ENCODE data around the gene N4BP2L1.

N4BP2L1 gene

GRCh38 chr13:32431361-32431760 lies 3.4 kb upstream of the N4BP2L1 start:
- TF ChIP-seq, protein P1, sequence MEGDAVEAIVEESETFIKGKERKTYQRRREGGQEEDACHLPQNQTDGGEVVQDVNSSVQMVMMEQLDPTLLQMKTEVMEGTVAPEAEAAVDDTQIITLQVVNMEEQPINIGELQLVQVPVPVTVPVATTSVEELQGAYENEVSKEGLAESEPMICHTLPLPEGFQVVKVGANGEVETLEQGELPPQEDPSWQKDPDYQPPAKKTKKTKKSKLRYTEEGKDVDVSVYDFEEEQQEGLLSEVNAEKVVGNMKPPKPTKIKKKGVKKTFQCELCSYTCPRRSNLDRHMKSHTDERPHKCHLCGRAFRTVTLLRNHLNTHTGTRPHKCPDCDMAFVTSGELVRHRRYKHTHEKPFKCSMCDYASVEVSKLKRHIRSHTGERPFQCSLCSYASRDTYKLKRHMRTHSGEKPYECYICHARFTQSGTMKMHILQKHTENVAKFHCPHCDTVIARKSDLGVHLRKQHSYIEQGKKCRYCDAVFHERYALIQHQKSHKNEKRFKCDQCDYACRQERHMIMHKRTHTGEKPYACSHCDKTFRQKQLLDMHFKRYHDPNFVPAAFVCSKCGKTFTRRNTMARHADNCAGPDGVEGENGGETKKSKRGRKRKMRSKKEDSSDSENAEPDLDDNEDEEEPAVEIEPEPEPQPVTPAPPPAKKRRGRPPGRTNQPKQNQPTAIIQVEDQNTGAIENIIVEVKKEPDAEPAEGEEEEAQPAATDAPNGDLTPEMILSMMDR (IDR thresholded peaks at IDR 0.05; ENCODE audit: insufficient read depth, missing control alignments): no peak
- DNase-seq (ENCODE audit: insufficient read length, low spot score) (no peak), FAIRE-seq (no peak)

GRCh38 chr13:32430018-32430747 lies 2.3 kb upstream of the N4BP2L1 start:
- TF ChIP-seq, protein P1 (IDR thresholded peaks at IDR 0.05; ENCODE audit: insufficient read depth, missing control alignments): no peak
- DNase-seq (ENCODE audit: insufficient read length, low spot score) (no peak), FAIRE-seq (no peak)

- TF ChIP-seq, protein P1 (IDR thresholded peaks at IDR 0.05; ENCODE audit: insufficient read depth, missing control alignments): no peak
- FAIRE-seq: no peak
- no peak for DNase-seq (ENCODE audit: insufficient read length, low spot score)
These were observed 1.5 kb upstream of the N4BP2L1 start for GRCh38 chr13:32429433-32429909.

GRCh38 chr13:32428581-32429432 lies 877 bp upstream of the N4BP2L1 start:
- FAIRE-seq (no peak), DNase-seq (ENCODE audit: insufficient read length, low spot score) (no peak)
- TF ChIP-seq, protein P1 (IDR thresholded peaks at IDR 0.05; ENCODE audit: insufficient read depth, missing control alignments): no peak

DNA sequence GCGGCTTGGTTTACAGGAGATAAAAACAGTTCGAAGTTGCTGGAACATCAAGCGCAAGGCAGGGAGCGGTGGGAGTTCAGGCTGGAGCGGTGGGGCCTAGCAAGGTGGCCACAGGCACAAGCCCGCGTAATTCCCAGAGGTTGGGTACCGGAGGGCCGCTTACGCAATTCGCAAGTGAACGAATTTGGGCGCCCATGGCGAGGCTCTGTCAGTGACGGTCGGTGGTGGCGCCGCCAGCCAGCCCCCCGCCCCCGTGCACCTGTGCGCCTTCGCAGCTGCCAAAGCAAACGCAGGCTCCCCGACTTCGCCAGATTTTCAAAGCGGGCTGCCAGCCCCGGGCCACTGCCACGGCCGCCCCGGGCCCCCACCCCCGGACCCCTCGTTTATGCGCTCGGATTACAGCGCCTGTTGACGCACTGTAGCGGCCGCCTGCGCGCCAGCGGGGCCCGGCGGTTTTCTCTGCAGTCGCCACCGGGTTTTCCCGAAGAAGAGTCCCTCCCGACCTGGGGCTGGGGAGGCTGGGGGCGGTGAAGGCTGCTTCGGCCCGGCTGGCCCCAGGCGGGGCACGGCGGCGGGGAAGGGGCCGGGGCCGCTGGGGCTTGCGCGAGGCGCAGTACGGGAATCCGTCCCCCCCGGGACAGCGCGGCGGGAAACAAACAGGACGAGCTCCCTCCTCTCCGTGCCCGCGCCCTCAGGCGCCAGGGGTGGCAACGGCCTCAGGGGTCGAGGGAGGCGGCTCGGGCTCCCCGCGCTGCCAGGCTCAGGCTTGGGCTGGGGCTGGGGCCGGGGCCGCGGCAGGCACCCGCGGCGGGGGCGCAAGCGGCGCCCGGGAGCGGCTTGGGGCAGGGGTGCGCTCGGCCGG lies 709 bp downstream of the N4BP2L1 start:
- no peak for DNase-seq (ENCODE audit: insufficient read length, low spot score)
- TF ChIP-seq, protein P1 (IDR thresholded peaks at IDR 0.05; ENCODE audit: insufficient read depth, missing control alignments): no peak
- no peak for FAIRE-seq

DNA sequence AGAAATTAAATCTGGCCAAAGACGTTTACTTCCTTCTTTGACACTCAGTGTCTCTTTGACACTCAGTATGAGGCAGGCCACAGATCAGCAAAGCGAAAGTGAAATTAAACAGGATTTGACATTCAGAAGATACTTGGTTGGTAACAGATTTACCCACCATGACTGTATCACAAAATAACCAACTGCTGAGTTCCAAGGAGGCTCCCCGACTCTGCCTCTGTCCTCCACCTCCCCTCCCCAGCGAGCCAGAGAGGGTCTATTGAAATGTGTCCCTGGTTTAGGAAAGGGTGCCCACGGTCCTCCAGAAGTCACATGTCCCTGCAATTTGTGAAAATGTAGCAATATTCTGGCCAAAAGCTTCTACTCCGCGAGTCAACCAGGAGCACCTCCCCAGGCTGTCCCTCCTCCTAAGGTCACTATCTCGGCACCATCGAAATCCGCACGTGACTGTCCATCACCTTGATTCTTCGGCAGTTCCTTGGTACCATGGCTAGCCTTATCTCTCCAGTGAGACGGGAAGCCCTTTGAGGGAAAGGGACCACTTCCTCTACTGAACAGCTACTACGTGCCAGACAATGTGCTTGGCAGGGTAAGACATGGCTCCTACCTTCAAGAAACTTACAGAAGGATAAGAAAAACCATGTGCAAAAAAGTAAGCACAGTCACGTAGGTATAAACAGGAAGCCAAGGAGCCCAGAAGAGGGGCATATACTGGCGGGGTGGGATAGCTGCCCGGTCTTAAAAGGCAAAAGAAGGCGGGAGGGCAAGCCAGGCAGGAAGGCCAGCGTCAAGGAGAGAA lies 1.5 kb downstream of the N4BP2L1 start:
- DNase-seq (ENCODE audit: insufficient read length, low spot score) (no peak), FAIRE-seq (no peak)
- TF ChIP-seq, protein P1 (IDR thresholded peaks at IDR 0.05; ENCODE audit: insufficient read depth, missing control alignments): no peak
